ENCODE results near the gene TXLNA.
A peak's percentile ranks its signal among the peaks of the same experiment; 100 is the strongest.

TXLNA gene

DNA sequence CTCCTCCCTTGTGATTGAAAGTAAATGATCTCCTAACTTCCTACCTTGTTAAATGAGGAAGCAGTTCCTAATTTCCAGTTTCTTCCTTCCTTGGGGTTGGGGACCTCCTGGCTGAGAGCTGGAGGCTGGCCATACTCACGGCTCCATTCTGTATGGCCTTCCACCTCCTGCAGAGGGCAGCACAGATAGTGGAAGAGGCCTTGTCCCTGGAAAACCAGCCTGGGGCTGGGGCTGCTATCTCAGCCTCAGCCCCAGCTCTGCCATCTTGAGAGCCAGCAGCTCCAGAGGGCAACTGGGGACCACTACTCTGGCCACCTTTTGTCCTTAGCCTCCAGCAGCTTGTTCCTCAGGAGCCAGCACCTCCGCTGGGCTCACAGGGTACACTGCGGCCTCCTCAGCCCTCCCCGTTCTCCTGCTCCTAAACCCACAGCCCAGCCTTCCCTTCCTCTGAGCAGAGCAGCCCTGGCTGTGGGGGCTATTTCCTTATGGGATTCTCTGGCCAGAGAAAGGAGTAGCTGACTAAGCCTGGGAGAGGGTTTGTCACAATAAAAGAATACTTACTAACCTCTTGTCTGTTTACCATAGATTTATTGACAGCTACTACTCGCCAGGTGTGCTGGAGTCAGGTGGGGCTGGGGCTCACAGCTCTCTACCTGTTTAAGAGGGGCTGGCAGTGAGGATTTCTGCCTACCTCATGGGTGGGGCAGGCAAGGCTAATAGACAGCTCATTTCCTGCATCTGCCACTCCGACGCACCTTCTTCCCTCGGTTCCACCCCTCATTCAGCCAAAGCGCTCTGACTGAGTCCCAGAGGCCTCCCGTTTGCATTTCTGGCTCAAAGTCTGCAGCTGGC lies 36.4 kb downstream of the TXLNA start:
- no peak for DNase-seq (ENCODE audit: low read depth)

DNA sequence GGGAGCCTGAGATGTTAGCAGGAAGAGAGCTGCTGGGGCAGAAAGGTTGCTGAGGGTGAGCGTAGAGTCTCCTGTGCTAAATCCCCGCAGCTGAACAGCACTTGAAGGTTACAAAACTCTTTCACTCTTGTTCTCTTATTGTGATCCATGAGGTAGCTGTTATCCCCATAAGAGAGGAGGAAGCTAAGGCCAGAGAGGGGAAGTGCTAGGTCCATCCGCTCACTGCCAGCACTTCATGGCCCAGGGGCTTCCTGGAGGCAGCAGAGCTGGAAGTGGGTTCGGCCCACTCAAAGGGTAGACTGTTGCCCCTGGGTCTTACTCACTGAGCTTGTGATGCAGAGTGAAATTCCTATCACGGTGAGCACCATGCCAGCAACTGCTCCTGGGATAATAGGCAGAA lies 37.1 kb downstream of the TXLNA start:
- no peak for DNase-seq (ENCODE audit: low read depth)

DNA sequence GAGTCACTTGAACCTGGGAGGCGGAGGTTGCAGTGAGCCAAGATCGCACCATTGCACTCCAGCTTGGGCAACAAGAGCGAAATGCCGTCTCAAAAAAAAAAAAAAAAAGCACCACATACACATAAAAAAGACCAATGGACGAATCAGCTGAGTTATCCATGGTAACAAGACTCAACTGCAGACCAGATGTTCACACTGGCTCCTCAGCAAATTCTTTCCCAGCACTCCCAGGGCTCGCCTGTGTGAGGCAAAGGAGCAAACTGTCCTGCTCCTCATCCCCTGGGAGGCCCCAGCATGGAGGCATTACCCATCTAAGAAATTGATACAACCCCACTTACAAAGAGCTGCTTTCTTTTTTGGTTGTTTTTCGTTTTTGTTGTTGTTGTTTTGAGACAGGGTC lies 39.5 kb downstream of the TXLNA start:
- no peak for DNase-seq (ENCODE audit: low read depth)

DNA sequence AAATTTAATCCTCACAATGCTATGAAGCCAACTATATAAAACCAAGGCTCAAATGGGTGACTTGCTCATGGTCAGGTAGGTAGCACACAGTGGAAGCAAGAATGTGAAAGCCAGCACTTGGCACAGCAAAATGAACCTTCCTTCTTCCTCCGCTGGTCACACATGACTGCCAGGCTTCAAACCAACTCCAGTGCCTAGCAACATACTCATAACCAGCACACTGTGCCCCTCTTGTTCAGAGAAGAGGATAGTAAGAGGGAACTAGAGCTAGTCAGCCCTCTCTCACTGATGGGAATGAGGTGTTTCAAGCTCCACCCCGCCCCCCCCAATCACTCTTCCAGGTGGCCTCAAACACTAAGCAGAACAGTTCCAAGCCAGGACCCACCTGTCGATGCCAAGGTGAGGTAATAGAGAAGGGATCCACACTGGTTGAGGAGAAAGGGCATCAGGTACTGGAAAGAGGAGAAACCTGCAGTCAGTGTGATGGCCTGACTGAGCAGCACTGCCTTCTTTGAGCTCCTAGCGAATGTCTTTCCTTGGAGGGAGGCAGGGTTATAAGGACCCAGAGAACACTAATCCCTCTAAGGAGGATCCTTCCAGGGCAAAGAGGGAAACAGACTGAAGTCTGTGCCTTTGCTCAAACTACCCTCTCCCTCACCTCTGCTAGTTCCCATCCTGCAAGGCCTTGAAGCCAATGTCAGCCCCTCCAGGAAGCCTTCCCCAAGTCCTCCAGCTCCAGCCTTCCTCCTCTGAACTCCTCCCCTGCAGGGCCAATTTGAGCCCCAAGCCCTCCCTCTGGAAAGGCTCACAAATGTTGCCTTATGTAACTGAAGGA lies 41.5 kb downstream of the TXLNA start:
- no peak for DNase-seq (ENCODE audit: low read depth)

DNA sequence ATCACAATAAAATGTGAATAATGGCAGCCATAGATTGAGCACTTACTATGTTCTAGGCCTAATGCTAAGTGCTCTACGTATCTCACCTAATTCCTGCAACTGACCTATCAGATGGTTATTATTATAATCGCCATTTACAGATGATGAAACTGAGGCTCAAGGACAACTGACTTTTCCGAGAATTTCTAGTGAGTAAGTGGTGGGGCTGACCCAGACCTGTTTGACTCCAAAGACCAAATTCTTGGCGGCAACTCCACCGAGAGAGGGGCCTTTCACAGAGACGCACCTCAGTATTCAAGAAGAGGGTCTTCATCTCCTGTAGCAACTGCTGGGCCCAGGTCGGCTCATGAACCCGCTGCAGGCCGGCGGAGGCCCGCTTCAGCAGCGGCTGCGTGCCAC lies 42.1 kb downstream of the TXLNA start:
- DNase-seq (ENCODE audit: low read depth), result no peak

DNA sequence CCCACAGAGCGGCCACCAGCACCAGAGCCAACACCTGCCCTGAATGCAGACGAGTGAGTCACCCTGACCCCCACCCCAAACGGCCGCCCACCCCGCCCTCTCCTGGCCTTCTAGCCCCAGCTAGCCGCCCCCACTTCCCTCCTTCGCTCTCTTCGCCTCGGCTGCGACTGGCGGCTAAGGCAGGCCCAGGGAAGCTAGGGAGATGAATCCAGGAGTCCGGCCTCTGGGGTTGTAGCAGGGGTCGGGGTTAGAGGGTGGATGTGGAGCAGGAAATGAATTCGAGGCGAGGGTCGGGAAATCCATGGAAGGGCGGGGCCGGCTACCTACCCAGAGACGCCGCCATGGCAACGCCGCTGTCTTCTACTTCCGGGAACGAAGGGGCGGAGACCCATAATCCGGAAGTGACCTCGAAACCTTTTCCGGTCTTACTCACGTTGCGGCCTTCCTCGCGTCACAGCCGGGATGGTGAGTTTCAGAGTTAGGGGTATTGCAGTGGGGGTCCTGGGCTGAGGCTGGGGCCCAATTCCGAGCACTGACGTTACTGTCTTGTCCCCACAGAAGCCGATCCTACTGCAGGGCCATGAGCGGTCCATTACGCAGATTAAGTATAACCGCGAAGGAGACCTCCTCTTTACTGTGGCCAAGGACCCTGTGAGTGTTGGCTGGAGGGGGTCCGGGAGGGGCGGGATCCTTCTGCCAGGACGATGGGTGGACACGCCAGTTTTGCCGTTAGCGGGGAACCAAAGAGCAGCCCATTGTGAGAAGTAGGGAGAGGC lies 42.7 kb downstream of the TXLNA start, which contains the start of the genes EIF3I and TMEM234:
TSS of gene EIF3I (plus strand) at position 428 of the 776 bp plus-strand sequence. CDS start at position 463, 35 bp downstream.
TSS of gene TMEM234 (minus strand) at position 374 of the 776 bp plus-strand sequence. CDS start at position 343, 31 bp downstream.
- DNase-seq (ENCODE audit: low read depth), result peak; percentile 84

DNA sequence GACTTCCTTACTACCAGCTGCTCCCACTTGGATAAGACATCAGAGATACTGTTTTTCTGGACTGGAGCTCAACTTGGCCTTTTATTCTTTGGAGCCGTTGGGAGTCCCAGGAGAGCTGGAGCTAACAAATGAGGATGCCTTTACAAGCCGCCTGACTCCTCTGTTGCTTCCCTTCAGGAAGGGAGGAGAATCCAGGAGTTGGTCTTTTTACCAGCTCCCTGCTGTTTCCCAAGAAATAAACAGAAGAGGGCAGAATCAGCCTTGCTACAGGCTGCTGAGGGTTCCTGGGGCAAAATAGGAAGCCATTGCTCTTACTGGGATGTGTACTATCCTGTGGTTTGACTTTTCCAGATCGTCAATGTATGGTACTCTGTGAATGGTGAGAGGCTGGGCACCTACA lies 44.2 kb downstream of the TXLNA start:
- no peak for DNase-seq (ENCODE audit: low read depth)

DNA sequence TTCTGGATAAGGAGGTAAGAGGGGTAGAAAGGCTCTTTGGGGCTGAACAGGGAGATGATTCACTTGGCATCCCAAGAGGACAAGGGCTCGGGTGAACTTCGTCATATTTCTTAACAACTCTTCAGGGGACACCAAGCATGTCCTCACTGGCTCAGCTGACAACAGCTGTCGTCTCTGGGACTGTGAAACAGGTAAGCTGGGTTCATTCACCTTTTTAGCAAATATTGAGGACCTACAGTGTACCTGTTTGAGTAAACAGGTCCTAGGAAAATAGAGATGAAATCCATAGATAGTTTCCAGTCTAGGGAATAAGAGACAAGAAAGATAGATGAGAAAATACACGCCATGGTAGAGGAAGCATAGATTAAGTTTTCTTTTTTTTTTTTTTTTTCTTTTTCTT lies 44.8 kb downstream of the TXLNA start:
- no peak for DNase-seq (ENCODE audit: low read depth)

DNA sequence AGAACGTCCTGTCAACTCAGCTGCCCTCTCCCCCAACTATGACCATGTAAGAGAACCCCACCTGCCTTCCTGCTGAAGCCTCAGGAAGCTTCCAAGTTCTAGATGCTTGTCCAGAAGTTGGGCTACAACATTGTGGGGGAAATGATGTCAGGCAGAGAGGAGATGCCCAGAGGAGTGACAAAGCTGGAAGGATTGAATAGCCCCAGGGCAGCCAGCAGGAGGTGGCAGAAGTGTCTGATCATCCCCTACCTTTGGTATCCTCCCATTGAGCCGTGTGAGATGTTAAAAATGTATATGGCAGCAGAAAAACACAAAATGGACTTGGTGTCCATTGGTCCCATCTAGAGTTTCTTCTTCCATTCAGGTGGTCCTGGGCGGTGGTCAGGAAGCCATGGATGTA lies 49.3 kb downstream of the TXLNA start:
- DNase-seq (ENCODE audit: low read depth), result no peak

DNA sequence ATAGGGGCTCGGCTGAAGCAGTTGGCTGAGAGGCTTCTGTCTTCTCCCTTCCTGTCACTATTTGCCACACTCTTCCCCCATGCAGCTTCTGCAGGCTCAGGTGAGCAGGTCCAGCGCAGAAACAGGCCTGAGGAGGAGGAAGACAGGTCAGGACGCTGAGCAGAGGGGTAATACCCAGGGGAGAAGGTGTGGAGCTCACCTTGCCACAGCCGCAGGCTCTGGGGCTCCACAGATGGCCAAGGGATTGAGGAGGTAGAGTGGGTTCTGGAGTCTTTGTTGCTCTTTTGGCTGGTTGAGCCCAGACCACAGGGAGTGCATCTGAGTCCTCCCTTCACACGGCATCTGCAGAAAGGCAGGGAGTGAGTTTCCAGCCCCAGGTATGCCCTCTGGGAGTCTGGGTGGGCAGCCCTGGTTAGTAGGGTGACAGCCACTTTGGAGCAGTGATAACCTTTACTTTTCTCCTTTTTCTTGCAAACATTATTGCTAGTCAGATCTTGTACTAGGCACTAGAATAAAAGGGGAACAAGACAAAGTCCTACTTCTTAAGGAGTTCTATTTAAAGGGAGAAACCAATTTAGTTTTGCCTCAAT lies 52.5 kb downstream of the TXLNA start:
- DNase-seq (ENCODE audit: low read depth), result no peak

DNA sequence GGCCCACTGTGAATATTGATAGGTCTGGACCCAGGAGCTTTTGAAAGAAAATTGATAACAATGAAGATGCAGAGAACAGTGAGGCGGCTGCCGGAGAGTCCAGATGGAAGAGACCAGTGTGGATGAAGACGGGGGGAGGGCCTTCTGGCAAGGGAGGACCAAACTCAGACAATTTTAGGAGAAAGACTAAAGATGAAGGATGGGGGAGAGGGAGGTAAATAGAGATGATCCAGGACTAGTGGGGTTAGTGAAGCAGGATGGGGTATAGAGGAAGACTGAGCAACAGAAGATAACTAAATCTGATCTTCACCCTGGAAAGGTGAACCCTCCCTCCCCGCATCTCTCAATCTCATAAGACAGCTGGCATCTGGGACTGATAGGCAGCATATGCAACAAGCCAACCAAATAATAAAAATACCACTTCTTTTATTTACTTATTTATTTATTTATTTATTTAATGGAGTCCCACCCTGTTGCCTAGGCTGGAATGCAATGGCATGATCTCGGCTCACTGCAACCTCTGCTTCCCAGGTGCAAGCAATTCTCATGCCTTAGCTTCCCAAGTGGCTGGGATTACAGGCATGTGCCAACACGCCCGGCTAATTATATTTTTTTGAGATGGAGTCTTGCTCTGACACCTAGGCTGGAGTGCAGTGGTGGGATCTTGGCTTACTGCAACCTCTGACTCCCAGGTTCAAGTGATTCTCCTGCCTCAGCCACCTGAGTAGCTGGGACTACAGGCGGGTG lies 53.3 kb downstream of the TXLNA start:
- no peak for DNase-seq (ENCODE audit: low read depth)

DNA sequence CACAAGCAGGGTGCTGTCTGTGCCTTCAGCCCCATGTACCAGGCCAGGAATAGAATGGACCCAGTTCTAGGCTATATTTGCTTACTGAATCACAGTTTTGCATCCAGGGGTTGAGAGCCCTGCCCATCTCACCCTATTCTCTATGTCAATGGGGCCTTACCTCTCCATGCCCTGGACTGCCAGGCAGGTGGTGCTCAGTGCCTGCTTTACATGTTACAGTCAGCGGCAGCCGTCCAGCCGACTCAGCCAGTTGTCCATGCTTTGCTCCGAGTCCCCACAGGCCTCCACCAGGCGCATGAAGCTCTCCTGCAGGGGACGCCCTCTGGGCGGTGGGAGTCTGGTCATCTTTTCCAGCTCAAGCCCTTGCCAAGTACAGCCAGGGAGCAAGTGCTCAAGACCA lies 55.3 kb downstream of the TXLNA start:
- no peak for DNase-seq (ENCODE audit: low read depth)

DNA sequence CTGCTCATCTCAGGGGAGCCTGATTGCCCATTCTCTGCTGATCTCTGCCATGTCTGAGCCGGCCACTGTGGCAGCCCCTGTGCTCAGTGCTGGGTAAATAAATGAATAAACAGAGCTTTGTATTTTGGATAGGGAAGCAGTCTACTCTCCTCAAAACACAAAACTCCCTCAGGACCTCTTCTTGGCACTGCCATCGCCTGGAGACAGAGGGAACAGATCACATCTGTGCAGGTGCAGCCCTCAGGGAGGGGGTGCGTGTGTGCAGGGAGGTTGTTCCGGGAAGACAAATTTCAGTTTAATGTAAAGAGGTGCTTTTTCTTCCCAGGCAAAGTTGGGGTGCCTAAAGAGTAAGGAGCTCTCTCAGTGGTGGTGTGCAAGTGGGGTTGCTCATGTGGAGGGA lies 59.9 kb downstream of the TXLNA start:
- no peak for DNase-seq (ENCODE audit: low read depth)

DNA sequence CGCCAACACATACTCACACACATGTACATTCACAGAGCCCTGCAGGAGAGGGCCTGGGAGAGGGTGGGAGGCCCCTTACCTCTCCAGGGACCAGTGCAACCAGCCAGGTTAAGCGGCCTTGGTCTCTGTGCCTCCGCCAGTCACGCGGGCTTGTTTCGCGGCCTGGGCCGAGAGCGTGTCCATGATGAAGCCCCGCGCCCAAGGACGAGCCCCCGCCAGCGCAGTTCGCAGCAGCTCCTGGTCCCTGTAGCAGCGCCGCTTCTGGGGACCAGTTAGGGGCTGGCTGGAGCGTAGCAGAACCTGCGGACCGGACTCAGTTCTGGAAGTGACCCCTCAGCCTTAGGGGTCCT lies 60.3 kb downstream of the TXLNA start:
- no peak for DNase-seq (ENCODE audit: low read depth)

DNA sequence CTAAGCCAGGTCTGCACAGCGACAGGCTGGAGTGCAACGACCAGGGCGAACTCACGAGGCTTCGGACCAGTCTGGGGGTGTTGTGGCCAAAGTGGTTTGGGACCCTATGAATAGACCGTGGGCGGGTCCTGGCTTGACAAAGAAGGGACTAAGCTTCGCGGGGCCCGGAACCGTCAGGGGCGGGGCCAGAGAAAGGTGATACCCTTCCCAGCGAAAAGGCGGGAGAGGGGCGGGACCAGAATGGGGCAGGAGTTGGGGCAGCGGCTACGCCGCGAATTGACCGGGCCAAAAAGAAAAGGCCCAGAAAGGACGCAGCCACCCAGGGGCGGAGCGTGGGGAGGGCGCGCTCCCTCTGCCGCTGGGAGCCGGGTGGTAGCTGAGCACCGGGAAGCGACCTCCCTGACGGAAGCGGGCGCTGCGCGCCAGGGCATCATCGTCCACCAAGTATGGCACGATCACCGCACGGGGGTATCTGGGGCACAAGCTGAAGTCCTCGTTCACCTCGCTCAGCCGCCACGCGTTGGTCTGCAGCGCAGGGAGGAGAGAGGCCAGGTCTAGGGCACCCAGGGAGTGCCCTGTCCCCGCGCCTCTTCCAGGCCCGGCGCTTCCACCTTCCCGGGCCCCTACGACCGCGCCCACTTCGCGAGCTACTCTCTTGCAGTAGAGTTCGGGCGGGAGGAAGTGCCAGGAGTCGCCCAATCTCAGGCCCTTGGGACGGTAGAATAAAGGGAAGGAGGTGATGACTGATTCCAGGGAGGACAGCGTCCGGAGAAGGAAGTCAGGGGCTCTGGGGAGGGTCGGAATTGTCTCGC lies 60.9 kb downstream of the TXLNA start:
- no peak for DNase-seq (ENCODE audit: low read depth)

DNA sequence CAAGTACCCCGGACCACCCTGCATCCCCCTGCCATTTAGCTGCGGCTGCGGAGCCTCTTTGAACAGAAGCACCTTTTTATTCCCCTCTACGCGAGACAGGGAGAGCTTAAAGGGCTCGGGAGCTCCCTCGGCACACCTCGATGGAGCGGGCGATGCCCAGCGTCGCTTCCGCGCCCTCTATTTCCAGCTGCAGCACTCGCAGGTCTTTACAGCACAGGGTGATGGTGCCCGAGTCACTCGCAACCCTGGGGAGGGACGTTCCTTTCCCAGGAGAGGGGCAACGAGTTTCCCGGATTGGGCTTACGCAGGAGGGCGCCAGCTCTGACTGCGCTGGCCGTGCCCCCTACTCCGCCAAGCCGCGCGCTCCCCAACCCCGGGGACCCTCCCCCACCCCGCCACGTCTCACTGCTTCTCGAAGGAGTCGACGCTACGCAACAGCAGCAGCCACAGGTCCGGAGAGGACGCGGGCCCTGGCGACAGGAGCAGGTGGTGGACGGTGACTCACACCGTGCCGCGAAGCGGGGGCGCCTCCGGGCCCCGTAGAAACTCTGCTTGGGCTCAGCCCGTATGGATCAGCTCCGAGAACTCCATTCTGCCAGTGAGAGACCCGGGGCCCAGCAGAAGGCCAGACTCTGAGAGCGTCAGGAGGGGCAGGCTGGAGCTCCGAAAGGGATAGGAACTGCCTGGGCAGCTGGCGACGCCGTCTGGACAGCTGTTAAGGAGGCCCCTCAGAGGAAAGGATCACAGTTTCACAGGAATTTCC lies 61.7 kb downstream of the TXLNA start:
- no peak for DNase-seq (ENCODE audit: low read depth)

DNA sequence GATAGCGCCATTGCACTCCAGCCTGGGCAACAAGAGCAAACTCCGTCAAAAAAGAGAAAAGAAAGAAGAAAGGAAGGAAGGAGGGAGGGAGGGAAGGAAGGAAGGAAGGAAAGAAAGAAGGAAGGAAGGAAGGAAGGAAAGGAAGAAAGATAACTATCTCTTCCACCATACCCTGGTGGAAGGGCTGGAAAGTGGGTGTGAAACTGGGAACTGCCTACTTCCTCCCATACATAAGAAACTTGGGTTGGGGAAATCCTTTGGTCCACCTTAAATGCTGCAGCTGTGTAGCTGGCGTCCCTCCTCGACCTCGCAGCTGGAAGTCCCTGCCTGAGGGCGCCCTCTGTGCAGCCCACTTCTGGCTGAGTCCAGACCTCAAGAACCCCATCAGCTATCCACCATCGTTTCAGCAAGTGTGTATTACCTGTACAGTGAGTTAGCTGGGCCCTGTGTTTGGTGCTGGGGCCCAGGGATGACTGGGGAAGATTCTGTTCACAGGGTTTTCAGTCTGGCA lies 62.9 kb downstream of the TXLNA start:
- DNase-seq (ENCODE audit: low read depth), result no peak

DNA sequence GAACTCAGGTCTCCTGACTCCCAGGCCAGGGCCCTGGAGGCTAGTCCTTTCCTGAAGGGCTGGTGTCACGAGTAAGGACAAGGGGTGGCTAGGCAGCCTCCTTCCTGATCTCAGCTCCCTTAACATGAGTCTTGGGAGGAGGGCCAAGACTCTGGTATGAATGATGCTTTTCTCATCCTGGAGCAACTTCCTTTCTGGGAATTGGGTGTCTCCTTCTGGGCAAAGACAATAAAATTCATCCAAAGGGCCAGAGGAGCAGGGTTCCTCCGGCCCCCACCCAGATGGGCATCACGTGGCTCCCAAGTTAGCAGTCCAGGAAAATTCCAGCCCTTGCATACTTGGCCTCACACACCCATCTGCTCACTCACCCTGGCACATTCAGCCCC lies 67.4 kb downstream of the TXLNA start, which contains the start of gene FAM167B:
TSS of gene FAM167B (plus strand) at position 335 of the 386 bp plus-strand sequence. CDS start 200 bp downstream, outside the sequence.
- DNase-seq (ENCODE audit: low read depth), result no peak

DNA sequence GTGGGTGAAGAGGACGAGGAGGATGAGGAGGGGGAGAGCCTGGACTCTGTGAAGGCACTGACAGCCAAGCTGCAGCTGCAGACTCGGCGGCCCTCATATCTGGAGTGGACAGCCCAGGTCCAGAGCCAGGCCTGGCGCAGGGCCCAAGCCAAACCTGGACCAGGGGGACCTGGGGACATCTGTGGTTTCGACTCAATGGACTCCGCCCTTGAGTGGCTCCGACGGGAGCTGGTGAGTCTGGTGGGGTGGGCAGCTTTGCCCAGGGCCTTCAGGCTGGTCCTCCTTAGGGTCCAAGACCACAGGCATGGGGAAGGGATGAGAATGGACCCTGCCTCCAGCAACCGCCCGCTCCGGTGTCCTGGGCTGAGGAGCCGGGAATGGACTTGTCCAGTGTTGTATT lies 68.0 kb downstream of the TXLNA start:
- DNase-seq (ENCODE audit: low read depth), result no peak
